Measurements from ENCODE around the gene KRT26. TPM values are rescaled to one million over a fixed set of nuclear protein-coding genes. Genes with fewer than 3 reads are reported as not detected.
"Not testable (repeated sequence)": the region's sequence is repeated elsewhere in the genome, so short reads cannot be mapped to it uniquely, and the experiment has no call there.

The KRT26 gene, protein sequence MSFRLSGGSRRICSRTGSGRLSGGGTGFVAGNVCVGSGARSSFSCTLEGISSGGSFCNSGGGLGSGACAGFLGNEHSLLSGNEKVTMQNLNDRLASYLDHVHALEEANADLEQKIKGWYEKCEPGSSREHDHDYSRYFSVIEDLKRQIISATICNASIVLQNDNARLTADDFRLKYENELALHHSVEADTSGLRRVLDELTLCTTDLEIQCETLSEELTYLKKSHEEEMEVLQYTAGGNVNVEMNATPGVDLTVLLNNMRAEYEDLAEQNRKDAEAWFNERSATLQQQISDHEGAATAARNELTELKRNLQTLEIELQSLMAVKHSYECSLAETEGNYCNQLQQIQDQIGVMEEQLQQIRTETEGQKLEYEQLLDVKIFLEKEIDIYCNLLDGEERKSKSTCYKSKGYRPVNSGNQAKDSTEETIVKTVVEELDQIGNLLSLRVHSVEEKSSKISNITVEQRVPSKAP
- not detected for polyA plus RNA-seq (2012; ENCODE audit: insufficient read depth, insufficient read length)

DNA sequence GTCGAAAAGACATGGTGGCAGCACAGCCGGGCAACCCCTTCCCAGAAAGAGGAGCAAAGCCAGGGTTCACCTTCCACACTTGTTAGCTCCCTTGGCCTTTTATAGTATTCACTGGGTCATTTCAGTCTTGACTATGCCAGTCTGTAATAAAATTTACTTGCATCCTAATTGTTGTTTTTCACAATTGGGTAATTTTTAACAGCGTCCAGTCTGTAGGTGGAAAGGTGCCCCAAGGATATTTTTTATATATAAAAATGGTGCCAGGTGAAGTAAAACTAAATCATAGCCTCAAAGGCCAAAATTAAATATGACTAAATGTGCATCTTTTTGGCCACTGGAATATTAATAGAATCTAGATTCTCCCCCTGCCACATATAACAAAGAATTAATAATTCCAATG, at the start of gene KRT26:
Gene KRT26 (minus strand): TSS at position 101 of the 400 bp plus-strand sequence. CDS start 88 bp downstream, at position 13.
- H3K4me3 ChIP-seq (ENCODE audit: low read length): no peak within 1 kb of the TSS
- DNase-seq (ENCODE audit: low read depth, low spot score): no peak

DNA sequence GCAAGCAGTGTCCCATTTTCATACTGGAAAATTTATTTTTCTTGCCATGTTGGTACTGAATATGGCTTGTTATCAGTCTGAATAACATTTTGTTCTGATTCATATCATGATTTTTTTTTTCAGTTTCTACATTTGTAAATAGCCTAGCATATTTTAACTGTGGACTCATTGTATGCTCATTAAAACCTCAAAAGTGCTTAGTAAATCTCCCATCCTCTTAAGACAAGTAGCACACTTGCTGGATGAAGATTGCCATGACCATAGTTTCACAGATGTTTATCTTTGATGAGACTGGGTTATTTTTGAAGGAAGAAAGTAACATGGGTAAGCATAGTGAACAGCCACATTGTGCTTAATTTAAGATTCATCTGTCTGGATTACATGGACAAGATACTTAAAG, 49.5 kb upstream of the KRT26 start:
- no peak overlapping the region for H3K4me3 ChIP-seq (ENCODE audit: low read length)
- DNase-seq (ENCODE audit: low read depth, low spot score): no peak

DNA sequence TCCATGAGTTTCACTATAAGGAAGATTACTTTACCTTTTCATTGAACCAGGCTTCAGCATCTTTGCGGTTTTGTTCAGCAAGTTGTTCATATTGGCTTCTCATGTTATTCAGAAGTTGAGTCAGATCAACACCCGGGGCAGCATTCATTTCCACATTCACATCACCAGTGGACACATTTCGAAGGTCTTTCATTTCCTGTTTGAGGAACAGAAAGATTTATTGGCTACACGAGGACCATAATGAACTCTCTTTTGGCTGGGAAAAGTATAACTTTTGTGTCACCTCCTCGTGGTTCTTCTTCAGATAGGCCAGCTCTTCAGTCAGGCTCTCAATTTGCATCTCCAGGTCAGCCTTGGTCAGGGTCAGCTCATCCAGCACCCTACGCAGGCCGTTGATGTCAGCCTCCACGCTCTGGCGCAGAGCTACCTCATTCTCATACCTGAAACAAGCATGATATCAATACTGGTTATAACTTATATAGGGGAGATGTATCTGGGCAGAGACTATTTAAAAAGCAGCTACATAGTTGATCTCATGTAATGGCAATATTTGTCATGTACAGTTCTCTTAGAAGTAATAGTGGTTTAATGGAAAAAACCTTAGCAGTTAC, 48.3 kb upstream of the KRT26 start:
- H3K4me3 ChIP-seq (ENCODE audit: low read length): peak overlapping the region; percentile 87
- DNase-seq (ENCODE audit: low read depth, low spot score): no peak

GRCh38 chr17:40819528-40820125, 47.6 kb upstream of the KRT26 start:
- H3K4me3 ChIP-seq (ENCODE audit: low read length): peak overlapping the region; percentile 87
- no peak for DNase-seq (ENCODE audit: low read depth, low spot score)

GRCh38 chr17:40818733-40819527, 46.9 kb upstream of the KRT26 start:
- peak; percentile 61 for DNase-seq (ENCODE audit: low read depth, low spot score)

GRCh38 chr17:40818343-40818732, 46.3 kb upstream of the KRT26 start:
- DNase-seq (ENCODE audit: low read depth, low spot score): no peak
- H3K4me3 ChIP-seq (ENCODE audit: low read length): peak overlapping the region; percentile 56

More at GRCh38 chr17:40818733-40819527, 46.9 kb upstream of the KRT26 start:
- H3K4me3 ChIP-seq (ENCODE audit: low read length): peak overlapping the region; percentile 87

DNA sequence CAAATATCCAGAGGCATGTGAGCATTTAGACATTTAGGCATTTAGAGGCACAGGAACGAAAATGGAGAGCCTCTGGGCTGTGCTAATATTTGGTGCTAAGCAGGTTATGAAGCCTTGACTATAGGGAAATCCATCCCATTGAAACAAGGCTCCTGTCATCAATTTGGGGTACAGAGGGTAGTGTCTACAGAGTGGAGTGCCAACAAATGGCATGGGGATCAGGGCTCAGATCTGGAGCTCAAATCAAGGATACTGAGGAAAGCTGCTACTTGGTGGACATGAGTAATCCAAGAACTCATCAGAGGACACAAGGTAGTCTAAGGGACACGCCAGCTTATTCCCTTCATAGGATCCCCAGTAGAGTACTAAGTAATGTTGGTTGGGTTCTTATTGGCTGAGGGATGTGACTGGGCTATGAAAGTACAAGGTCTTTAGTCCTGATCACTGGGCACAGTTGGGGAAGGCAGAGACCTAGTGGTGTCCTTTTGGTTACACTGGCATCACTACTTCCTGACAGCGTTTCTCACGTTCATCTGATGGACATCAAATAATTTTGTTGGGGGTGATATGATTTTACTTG, 45.2 kb upstream of the KRT26 start:
- no peak overlapping the region for H3K4me3 ChIP-seq (ENCODE audit: low read length)
- no peak for DNase-seq (ENCODE audit: low read depth, low spot score)

DNA sequence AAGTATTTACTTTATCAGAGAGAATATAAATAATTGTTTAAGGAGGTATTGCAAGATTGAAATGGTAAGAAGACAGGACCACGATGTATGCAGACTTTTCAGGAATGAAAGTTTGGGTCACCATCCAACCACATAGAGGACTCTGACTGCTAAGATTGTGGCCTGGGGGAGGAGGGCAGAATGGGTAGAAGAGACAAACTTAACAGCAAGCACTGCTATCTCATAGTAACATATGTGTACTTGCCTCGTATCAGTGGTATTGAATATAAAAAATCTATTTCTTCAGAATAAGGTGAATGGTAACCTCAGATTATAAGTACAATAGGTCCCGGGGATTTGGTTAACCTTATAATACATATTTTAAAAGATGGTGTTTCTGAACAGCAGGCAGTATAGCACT, 44.6 kb upstream of the KRT26 start:
- H3K4me3 ChIP-seq (ENCODE audit: low read length): no peak overlapping the region
- DNase-seq (ENCODE audit: low read depth, low spot score): no peak

GRCh38 chr17:40815381-40815780, 43.4 kb upstream of the KRT26 start:
- no peak for DNase-seq (ENCODE audit: low read depth, low spot score)
- H3K4me3 ChIP-seq (ENCODE audit: low read length): no peak overlapping the region

- DNase-seq (ENCODE audit: low read depth, low spot score); H3K4me3 ChIP-seq (ENCODE audit: low read length): not testable (repeated sequence)
Measured at GRCh38 chr17:40814657-40815056, 42.7 kb upstream of the KRT26 start.

GRCh38 chr17:40813804-40814203, 41.8 kb upstream of the KRT26 start:
- no peak for DNase-seq (ENCODE audit: low read depth, low spot score)
- no peak overlapping the region for H3K4me3 ChIP-seq (ENCODE audit: low read length)

DNA sequence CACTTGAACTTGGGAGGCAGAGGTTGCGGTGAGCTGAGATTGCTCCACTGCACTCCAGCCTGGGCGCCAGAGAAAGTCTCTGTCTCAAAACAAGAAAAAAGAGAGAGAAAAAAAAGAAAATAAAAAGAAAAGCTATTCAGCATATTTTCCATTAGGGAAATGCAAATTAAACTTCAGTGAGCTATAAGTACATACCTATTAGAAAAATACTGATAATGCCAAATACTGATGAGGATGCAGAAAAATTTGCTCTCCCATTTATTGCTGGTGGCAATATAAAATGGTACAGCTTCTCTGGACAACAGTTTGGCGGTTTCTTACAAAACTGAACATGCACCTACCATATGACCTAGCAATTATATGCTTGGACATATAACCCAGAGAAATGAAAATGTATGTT, 40.6 kb upstream of the KRT26 start:
- no peak for DNase-seq (ENCODE audit: low read depth, low spot score)
- no peak overlapping the region for H3K4me3 ChIP-seq (ENCODE audit: low read length)

- no peak overlapping the region for H3K4me3 ChIP-seq (ENCODE audit: low read length)
- DNase-seq (ENCODE audit: low read depth, low spot score): no peak
Measured at GRCh38 chr17:40810494-40810893, 38.5 kb upstream of the KRT26 start.

DNA sequence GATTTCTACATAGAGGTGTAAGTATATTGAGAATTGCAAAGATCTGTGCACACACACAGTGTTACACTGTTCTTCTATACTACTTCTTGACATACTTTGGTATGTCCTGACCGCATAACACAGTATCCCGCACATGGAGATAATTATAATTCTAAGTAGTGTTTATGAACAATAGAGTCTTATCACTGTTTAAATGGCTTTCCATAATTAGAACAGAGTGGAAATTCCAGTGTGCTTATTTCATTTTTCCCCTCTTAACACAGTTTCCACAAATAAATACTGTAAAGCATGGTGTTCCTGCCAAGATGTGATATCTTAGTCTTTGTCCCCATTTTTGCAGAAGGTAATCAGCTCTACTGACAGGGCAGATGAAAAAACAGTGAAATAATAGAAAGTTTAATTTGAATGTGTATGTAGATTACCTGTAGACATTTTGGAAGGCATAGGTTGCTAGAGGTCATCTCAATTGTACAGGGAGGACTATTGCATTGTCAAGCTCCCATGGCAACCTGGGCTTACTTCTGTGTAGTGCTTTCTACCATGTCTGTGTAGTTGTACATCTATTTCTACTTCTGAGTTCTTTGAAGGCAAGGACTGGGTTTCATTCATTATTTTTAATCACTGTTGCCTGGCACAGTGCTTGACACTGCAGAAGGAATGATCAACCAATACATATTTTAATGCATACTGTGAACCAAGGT, 37.9 kb upstream of the KRT26 start:
- DNase-seq (ENCODE audit: low read depth, low spot score): no peak

GRCh38 chr17:40806131-40806530, 34.1 kb upstream of the KRT26 start:
- no peak for DNase-seq (ENCODE audit: low read depth, low spot score)
- H3K4me3 ChIP-seq (ENCODE audit: low read length): no peak overlapping the region

More for the DNA sequence above, 37.9 kb upstream of the KRT26 start:
- no peak overlapping the region for H3K4me3 ChIP-seq (ENCODE audit: low read length)

DNA sequence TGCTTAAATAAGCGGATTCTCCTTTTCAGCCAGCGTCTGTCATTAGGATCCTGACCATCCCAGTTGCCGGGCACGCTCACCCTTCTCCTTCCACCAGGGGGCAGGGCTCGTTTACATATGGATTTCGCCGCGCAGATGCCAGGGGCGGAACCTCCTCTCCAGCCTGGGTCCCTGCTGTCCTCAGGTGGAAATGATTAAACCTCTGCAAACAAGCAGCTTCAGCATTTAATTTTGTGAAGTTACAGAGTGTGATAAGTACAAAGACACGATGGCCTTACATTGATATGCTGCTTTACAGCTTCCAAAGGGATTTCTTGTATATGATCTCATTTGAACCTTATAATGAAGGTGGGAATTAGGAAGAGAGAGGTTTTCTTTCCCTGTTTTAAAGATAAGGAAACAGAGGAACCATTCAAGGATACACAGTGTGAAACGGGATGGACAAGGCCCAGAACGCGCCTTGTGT, 31.6 kb upstream of the KRT26 start:
- peak; percentile 57 for DNase-seq (ENCODE audit: low read depth, low spot score)
- no peak overlapping the region for H3K4me3 ChIP-seq (ENCODE audit: low read length)

DNA sequence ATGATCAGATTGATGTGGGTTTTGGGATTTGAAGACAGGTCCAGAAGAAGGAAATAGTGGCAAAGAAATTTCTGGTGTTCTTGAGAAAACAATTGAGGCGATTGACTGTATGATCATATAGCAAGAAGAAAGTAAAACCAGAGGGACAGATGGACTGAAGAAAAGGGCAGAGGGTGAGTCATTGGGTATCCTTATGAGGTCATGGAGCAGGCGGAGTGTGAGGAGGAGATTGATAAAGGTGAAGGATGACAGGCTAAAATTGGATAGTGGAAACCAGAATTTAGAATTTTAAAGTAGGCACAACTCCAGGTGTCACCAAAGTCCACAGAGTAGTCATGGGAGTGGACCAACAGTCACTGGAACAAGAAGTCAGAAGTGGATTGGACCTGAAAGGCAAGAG, 29.2 kb upstream of the KRT26 start:
- no peak for DNase-seq (ENCODE audit: low read depth, low spot score)
- no peak overlapping the region for H3K4me3 ChIP-seq (ENCODE audit: low read length)

- no peak overlapping the region for H3K4me3 ChIP-seq (ENCODE audit: low read length)
- DNase-seq (ENCODE audit: low read depth, low spot score): no peak
Measured at GRCh38 chr17:40800381-40800780, 28.4 kb upstream of the KRT26 start.

Data from Jurkat, Clone E6-1 (cell line).